ENCODE data around the gene PPFIBP2.

The PPFIBP2 gene

DNA sequence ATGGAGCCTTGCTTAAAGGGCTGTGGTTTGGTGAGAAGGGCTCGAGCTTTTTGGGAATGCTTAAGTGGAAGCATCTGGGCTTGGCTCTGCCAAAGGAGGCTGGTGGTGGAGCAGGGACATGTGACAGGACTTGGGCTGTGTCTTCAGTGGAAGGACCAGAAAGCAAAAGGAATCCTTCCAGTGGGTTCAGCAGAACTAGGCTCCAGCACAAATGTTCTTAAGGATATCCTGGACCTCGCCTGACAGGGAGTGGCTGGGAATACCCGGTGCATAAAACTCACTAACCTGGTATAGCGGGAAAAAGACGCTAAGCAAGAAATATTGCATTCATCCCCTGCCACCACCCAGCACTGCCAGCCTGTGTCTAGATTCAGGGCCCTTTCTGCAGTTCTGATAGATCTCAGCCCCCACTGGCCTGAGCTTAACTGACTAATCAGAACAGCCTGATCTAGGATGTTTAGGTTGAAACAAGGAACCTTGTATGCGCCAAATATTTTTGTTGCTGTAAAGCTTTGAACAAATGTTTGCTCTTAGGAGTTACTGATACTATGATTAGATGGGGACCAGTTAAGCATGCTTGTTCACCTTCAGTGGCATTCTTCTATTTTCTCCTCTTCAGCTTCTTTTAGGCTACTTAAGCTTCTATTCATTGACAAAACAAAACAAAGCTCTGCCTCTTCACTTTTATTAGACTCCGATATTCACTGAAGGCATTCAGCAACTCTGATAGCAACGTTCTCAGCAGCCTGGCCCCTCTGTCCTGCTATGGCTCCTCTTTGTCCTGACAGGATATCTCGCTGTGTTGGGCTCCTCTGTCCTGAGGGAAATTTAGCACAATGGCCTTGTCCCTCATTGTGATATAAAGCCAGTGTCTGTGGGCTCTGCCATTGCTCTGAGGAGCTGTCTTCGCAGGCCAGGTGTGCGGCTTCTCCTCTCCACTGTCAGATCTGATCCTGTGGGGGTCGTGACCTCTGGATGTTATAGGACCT lies 25.0 kb downstream of the PPFIBP2 start:
- Mint-ChIP-seq H3K9me3 (peaks cover 3 to 4% of the 10 kb centered on the region in 2 donors), H3K27me3 (peaks cover 4 to 6% of the 10 kb centered on the region in 2 donors), H3K4me3 (no peak overlapping the region), H3K27ac (peak overlapping the region; percentile 38), H3K36me3 (peaks cover 31 to 55% of the 10 kb centered on the region in 2 donors), H3K4me1 (peaks cover 53 to 66% of the 10 kb centered on the region in 2 donors)
- DNase-seq, result no peak
- ATAC-seq (replicated peaks), result no peak

DNA sequence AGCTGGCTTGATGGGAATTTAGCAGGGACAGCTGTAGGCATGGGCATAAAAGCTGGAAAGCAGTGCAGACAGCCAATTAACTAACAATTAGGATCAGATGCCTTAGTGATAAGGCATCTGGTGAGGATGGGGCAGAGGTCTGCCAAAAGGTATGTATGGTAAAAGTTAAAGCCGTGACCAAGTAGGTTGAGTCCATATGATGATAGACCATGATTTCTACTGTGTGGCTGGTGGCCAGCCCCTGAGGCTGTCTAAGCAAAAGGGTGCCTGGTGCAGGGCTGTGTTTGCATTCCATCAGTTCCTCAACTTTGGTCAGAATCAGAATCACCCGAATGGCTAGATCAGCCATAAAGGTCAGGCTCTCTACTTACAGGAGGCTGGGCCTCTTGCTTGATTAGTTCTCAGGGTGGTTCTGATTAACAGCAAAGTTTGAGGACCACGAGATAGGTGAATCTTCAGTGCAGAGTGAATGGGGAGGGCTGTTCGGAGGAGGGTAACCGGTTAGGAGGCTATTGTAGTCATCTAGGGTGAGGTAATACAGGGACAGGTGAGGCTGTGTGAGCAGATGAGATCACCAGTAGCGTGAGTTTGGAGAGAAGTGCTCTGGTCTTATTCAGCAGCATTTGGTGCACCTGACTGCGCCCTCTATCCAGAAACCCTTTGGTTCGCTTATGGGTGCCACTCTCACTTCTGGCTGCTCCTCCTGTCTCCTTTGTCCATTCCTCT lies 27.2 kb downstream of the PPFIBP2 start:
- DNase-seq (no peak), ATAC-seq (replicated peaks) (no peak)
- Mint-ChIP-seq H3K36me3 (peaks cover 25 to 48% of the 10 kb centered on the region in 2 donors), H3K9me3 (no peaks in the 10 kb centered on the region), H3K4me1 (peaks cover 41 to 55% of the 10 kb centered on the region in 2 donors), H3K27me3 (peaks cover 4 to 6% of the 10 kb centered on the region in 2 donors), H3K4me3 (no peak overlapping the region), H3K27ac (no peak overlapping the region)

DNA sequence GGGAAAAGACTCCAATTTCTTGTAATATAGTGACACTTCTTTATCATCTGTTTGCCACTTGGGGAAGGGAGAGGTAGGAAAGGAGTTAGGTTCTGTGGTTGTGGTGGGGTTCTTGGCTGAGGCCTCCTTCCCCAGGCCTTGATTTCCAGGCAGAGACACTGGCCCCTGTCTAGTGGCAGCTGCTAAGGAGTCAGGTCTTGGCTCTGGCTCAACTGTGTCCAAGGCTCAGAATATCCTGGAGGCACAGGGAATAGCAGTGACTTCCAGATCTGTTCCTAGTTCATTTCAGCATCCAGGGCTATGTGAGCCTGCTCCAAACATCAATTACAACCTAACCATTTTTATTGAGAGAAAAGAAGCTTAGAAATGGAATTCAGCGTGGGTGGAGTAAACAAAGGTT lies 29.5 kb downstream of the PPFIBP2 start:
- no peak overlapping the region for H3K4me3 Mint-ChIP-seq
- DNase-seq, result no peak
- ATAC-seq (replicated peaks), result no peak
- peaks cover 43 to 48% of the 10 kb centered on the region in 2 donors for H3K4me1 Mint-ChIP-seq
- H3K27ac Mint-ChIP-seq, result no peak overlapping the region
- no peaks in the 10 kb centered on the region for H3K9me3 Mint-ChIP-seq
- H3K27me3 Mint-ChIP-seq, result no peaks in the 10 kb centered on the region
- peaks cover 19 to 56% of the 10 kb centered on the region in 2 donors for H3K36me3 Mint-ChIP-seq

DNA sequence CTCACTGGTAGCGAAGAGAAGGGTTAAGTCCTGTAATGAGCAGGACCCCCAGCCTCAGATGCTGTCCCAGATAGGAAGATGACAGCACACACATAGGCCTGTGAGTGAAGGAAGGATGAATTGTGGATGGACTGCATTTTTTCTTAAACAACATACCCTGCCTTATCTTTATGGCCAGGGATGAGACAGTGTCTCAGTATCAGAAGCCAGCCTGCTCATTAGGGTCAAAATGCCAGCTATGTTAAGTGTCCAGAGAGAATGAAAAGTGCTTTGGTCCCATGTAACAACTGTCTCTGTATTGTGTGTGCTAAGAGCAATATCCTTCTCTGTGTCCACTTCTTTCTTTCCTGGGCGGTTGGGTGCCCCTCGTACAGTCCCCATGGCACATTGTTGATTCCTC lies 30.2 kb downstream of the PPFIBP2 start:
- H3K9me3 Mint-ChIP-seq, result no peaks in the 10 kb centered on the region
- peaks cover 20 to 61% of the 10 kb centered on the region in 2 donors for H3K36me3 Mint-ChIP-seq
- DNase-seq, result no peak
- no peaks in the 10 kb centered on the region for H3K27me3 Mint-ChIP-seq
- ATAC-seq (replicated peaks), result no peak
- H3K4me3 Mint-ChIP-seq, result no peak overlapping the region
- H3K4me1 Mint-ChIP-seq, result peaks cover 48 to 53% of the 10 kb centered on the region in 2 donors
- H3K27ac Mint-ChIP-seq, result no peak overlapping the region

DNA sequence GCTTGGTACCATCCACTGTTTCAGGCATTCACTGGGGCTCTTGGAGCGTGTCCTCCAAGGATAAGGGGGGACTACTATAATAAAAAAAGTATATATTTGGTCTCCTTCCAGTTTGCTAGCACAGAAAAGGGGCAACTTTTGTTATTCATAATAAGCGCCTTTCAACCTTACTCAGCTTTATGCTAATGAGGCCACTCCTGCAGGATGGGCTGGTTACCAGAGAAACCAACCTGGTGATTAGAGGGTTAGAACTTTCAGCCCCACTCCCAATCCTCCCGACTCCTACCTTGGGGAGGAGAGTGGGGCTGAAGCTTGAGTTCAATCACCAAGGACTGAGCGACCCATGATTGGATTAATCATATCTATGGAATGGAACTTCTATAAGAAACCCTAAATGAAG lies 31.8 kb downstream of the PPFIBP2 start:
- no peak overlapping the region for H3K4me3 Mint-ChIP-seq
- H3K4me1 Mint-ChIP-seq, result peaks cover 45 to 62% of the 10 kb centered on the region in 2 donors
- H3K36me3 Mint-ChIP-seq, result peaks cover 29 to 64% of the 10 kb centered on the region in 2 donors
- H3K27ac Mint-ChIP-seq, result no peak overlapping the region
- no peak for DNase-seq
- no peaks in the 10 kb centered on the region for H3K27me3 Mint-ChIP-seq
- ATAC-seq (replicated peaks), result no peak
- H3K9me3 Mint-ChIP-seq, result no peaks in the 10 kb centered on the region

DNA sequence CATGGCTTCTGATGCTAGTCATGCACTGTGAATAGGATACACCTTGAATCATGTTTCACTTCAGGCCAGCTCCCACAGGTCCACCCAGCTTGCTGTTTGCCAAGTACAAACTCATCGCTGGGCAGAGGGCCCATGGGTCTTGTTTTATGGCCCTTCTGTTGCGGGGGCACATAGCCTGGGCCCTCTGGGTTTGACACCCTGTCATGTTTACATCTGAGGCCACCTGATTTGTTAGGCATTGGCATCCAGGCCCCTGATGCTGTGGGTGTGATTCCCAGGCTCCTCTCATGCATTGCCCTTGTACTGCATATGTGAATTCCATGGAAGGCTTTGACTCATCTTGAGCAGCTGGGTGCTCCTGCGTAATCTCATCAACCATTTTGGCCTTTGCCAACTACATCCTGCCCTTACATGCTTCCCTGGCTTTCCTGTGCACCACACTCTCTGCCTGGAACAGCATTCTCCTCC lies 32.6 kb downstream of the PPFIBP2 start:
- Mint-ChIP-seq H3K36me3 (peaks cover 32 to 69% of the 10 kb centered on the region in 2 donors), H3K9me3 (no peaks in the 10 kb centered on the region), H3K4me1 (peaks cover 40 to 56% of the 10 kb centered on the region in 2 donors), H3K4me3 (no peak overlapping the region), H3K27ac (no peak overlapping the region), H3K27me3 (no peaks in the 10 kb centered on the region)
- DNase-seq (no peak), ATAC-seq (replicated peaks) (no peak)

DNA sequence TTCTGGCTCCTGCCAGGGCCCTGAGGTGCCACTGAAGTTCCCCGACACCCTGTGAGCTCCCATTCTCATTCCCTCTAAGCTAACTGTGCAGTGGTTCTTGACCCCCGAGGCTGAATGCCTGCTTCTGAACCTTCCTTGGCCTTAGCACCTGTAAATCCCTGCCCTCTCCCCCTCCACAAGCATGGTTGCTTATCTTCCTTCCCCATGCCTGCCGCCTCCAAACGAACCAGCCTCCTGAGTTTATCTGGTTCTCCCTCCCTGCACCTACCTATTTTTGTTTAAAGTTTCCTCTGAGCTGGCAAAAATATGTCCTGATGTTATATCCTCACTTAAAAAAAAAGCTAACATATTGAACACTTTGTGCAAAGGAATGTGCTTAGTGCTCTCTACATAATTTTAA lies 33.9 kb downstream of the PPFIBP2 start:
- H3K4me3 Mint-ChIP-seq, result no peak overlapping the region
- no peaks in the 10 kb centered on the region for H3K27me3 Mint-ChIP-seq
- DNase-seq, result no peak
- ATAC-seq (replicated peaks), result no peak
- H3K36me3 Mint-ChIP-seq, result peaks cover 35 to 77% of the 10 kb centered on the region in 2 donors
- H3K4me1 Mint-ChIP-seq, result peaks cover 39 to 52% of the 10 kb centered on the region in 2 donors
- no peaks in the 10 kb centered on the region for H3K9me3 Mint-ChIP-seq
- no peak overlapping the region for H3K27ac Mint-ChIP-seq

DNA sequence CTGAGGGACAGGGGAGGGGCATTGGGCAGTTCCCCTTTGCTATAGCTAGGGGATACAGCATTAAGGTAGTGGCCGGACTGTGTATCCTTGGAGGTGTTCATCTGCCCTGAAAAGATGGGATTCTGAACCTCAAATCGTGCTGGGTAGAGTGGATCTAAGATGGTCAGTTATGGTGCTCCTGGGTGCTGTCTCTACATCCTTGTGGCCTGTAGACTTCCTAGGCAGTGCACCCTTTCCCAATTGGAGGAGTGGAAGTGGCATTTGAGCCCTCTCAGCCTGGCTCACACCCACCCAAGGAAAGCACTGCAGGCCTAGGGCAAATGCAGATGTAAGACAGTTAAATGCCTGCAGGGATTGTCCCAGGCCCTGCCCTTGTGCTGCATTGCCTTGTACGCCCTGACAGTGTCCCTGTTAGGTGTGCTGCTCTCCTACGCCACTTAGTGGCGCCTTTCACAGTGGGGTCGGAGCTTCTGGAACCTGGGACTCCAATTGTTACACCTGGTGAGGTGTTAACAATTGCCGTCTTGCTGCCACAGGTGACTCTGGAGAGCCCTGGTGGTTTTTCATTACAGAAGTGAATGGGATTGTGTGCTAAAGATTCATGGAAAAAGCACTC lies 35.0 kb downstream of the PPFIBP2 start:
- Mint-ChIP-seq H3K36me3 (peaks cover 38 to 73% of the 10 kb centered on the region in 2 donors), H3K27me3 (no peaks in the 10 kb centered on the region), H3K27ac (no peak overlapping the region), H3K9me3 (no peaks in the 10 kb centered on the region), H3K4me1 (peaks cover 36 to 48% of the 10 kb centered on the region in 2 donors), H3K4me3 (no peak overlapping the region)
- DNase-seq (peak; percentile 29), ATAC-seq (replicated peaks) (peak; percentile 94 to 95)

DNA sequence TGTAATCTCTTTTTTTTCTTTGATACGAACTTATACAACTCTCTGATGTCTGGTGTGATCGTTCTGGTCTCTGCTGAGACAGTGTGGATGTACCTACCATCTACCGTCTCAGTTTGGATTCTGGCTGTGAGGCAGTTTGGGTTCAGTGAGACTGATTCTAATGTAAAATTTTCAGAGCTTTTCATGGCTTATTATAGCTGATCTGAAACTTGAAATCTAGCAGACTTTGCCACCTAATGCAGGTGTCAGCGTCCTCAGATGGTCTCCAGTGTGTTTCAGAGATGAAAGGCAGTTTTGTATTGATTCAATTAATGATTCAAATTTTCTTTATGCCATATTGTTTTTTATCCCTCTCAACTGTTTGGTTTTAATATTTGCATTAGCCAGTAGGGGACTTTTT lies 35.9 kb downstream of the PPFIBP2 start:
- H3K27me3 Mint-ChIP-seq, result no peaks in the 10 kb centered on the region
- ATAC-seq (replicated peaks) (no peak), DNase-seq (no peak)
- H3K4me1 Mint-ChIP-seq, result peaks cover 38 to 46% of the 10 kb centered on the region in 2 donors
- no peaks in the 10 kb centered on the region for H3K9me3 Mint-ChIP-seq
- H3K36me3 Mint-ChIP-seq, result peaks cover 46 to 75% of the 10 kb centered on the region in 2 donors
- no peak overlapping the region for H3K4me3 Mint-ChIP-seq
- no peak overlapping the region for H3K27ac Mint-ChIP-seq

DNA sequence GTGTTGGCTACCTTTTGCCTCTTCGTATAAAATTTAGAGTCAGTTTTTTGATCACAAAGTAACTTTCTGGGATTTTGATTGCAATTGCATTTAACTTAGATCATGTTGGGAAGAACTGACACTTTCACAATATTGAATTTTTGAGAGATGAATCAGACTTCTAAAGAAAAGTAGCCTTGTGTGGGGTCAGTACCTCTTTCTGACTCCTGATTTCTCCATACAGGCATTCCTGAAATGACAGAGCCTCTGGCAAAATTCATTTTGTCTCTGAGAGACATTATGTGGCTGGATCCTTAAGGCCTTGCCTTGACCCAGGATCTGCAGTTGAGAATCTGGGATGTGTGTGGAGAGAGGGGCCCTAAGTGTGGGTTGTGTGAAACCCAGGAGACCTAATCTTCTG lies 37.8 kb downstream of the PPFIBP2 start:
- peaks cover 32 to 33% of the 10 kb centered on the region in 2 donors for H3K4me1 Mint-ChIP-seq

DNA sequence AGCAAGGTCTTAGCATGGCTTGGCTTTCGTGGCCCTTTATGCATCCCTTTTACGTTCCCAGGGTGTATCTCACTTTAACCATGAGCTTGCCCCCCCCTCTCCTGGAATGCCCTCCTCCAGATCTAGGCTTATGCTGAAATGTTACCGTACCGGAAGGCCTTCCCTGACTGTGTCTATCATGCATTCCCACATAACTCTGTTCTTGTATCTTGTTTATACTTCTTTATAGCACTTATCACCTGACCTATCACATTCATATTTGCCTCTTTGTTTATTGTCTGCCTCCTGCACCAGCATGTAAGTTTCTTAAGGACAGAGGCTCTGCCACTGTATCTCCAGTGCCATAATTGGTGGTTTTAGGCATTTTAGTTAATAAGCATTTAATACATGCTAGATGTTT lies 38.9 kb downstream of the PPFIBP2 start:
- no peak overlapping the region for H3K27ac Mint-ChIP-seq
- no peaks in the 10 kb centered on the region for H3K9me3 Mint-ChIP-seq
- H3K4me3 Mint-ChIP-seq, result no peak overlapping the region
- DNase-seq (no peak), ATAC-seq (replicated peaks) (no peak)
- H3K4me1 Mint-ChIP-seq, result peaks cover 26 to 28% of the 10 kb centered on the region in 2 donors
- no peaks in the 10 kb centered on the region for H3K27me3 Mint-ChIP-seq
- peaks cover 52 to 81% of the 10 kb centered on the region in 2 donors for H3K36me3 Mint-ChIP-seq

More for the DNA sequence above, 37.8 kb downstream of the PPFIBP2 start:
- DNase-seq, result no peak
- H3K9me3 Mint-ChIP-seq, result no peaks in the 10 kb centered on the region
- no peak for ATAC-seq (replicated peaks)
- no peaks in the 10 kb centered on the region for H3K27me3 Mint-ChIP-seq
- no peak overlapping the region for H3K4me3 Mint-ChIP-seq
- H3K36me3 Mint-ChIP-seq, result peaks cover 54 to 81% of the 10 kb centered on the region in 2 donors
- H3K27ac Mint-ChIP-seq, result no peak overlapping the region

DNA sequence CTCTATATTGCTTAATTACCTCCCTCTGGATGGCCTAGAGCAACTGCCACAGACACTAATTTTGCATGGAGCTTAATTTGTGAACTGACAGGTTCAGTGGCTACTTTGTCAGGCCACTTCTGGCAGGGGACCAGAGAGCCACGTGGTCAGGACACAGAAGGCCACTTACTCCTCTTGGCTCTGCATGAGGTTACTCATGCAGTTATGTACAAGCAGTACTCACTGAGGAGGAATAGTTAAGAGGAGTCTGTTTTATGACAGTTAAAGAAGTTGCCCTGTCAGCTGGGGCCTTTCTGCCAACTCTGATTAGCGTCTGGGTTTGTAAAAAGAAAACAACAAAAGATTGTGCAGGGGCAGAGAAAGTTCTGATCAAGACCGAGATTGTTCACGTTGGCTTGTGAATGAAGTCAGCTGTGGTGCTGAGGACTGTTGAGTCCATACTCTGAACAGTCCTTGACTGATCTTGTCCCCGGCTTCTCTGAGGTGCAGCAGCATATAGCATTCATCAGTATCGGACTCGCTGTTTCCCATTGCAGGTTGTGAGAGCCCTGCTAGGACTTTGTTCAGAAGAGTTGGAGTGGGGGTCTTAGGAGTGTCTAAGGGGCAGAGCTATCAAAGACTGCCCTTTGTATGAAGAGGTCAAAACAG lies 41.4 kb downstream of the PPFIBP2 start:
- H3K4me3 Mint-ChIP-seq, result no peak overlapping the region
- peaks cover 13 to 14% of the 10 kb centered on the region in 2 donors for H3K4me1 Mint-ChIP-seq
- H3K27ac Mint-ChIP-seq, result no peak overlapping the region
- no peaks in the 10 kb centered on the region for H3K27me3 Mint-ChIP-seq
- DNase-seq, result no peak
- no peak for ATAC-seq (replicated peaks)
- H3K9me3 Mint-ChIP-seq, result no peaks in the 10 kb centered on the region
- H3K36me3 Mint-ChIP-seq, result peaks cover 43 to 67% of the 10 kb centered on the region in 2 donors

DNA sequence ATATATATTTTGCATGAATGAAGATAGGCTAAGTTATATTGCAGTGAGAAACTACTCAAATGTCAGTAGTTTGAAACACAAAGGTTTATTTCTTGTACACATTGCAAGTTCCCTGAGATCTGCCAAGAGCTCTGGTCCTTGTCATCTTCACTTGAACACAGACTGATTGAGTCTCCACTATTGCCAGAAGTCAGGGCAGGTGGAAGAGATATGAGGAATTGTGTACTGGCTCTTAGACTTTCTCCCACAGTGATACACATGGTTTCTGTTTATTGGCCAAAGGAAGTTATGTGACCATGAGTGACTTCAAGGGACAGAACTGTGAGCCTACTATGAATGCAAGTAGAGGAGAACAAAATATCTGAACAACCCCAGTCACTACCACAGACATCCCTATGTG lies 44.2 kb downstream of the PPFIBP2 start:
- ATAC-seq (replicated peaks) (no peak), DNase-seq (no peak)
- Mint-ChIP-seq H3K36me3 (peaks cover 27 to 51% of the 10 kb centered on the region in 2 donors), H3K27me3 (no peaks in the 10 kb centered on the region), H3K4me3 (no peak overlapping the region), H3K4me1 (peaks cover 7 to 10% of the 10 kb centered on the region in 2 donors), H3K9me3 (no peaks in the 10 kb centered on the region), H3K27ac (no peak overlapping the region)
